ENCODE results near the gene HACL1. TPM values are rescaled to one million over a fixed set of nuclear protein-coding genes. Genes with fewer than 3 reads are reported as not detected.
A peak's percentile ranks its signal among the peaks of the same experiment; 100 is the strongest.

HACL1 gene
- total and polyA plus RNA-seq, 10 of the 15 experiments (the other 5 are each of a cell fraction or from before 2014, with no cell fraction given): 19.4 to 48.7 (median 30.1) TPM

- TF ChIP-seq HSF1 (IDR thresholded peaks at IDR 0.05; ENCODE audit: low read depth, low read length): no peak
- no peak for TF ChIP-seq KAT2A (conservative IDR thresholded peaks at IDR 0.05; ENCODE audit: control insufficient read depth, low read depth, low read length)
- TF ChIP-seq CEBPZ (IDR thresholded peaks at IDR 0.05; ENCODE audit: low read depth, low read length): no peak
- peak; percentile 97 for TF ChIP-seq SPI1 (IDR thresholded peaks at IDR 0.05; ENCODE audit: borderline replicate concordance, insufficient read depth, low read depth, low read length)
- TF ChIP-seq CUX1 (IDR thresholded peaks at IDR 0.05; ENCODE audit: insufficient replicate concordance, low read depth, low read length): no peak
- TF ChIP-seq STAT1 (conservative IDR thresholded peaks at IDR 0.05): no peak
- no peak for TF ChIP-seq ZBTB11 (CRISPR knock-in tag; IDR thresholded peaks at IDR 0.05)
- peak; percentile 97 for TF ChIP-seq CBX5 (IDR thresholded peaks at IDR 0.05; ENCODE audit: low read depth)
- peak; percentile 77 for TF ChIP-seq BCL3 (IDR thresholded peaks at IDR 0.05; ENCODE audit: borderline replicate concordance, insufficient read depth, low read depth, low read length, poor library complexity, severe bottlenecking)
- no peak for TF ChIP-seq MYC (IDR thresholded peaks at IDR 0.05; ENCODE audit: insufficient read depth, insufficient read length, insufficient replicate concordance, low read length, severe bottlenecking)
Observed at GRCh38 chr3:15647611-15648167, 46.3 kb upstream of the HACL1 start (continued).

Data from GM12878 (cell line).